GM23248 (cell line): ENCODE results near the gene MRTFA. TPM values are rescaled to one million over a fixed set of nuclear protein-coding genes. Genes with fewer than 3 reads are reported as not detected.

Source experiments
- DNase-seq: peaks from one replicate; pipeline ENCODE4 v3.0.0-alpha.2; 2015
- H2AFZ ChIP-seq: fragments of 200-600 bp; sonication (generic); 2 replicates; pipeline ENCODE4 v1.6.1; 2016; ENCODE audit warnings: antibody characterized with exemption
- H3F3A ChIP-seq: fragments of 200-600 bp; sonication (generic); 2 replicates; pipeline ENCODE4 v1.6.1; 2016; ENCODE audit warnings: mild to moderate bottlenecking, antibody characterized with exemption, mixed run types; ENCODE audit not compliant: insufficient read depth
- H3K27ac ChIP-seq: fragments of 200-600 bp; sonication (generic); 2 replicates; pipeline ENCODE4 v1.5.1; 2016; ENCODE audit warnings: mild to moderate bottlenecking
- H3K27me3 ChIP-seq: fragments of 200-600 bp; sonication (generic); replicated peaks from 2 replicates; pipeline ENCODE4 v1.6.1; 2016; ENCODE audit warnings: mild to moderate bottlenecking; ENCODE audit not compliant: insufficient read depth
- H3K36me3 ChIP-seq: fragments of 200-600 bp; sonication (generic); 2 replicates; pipeline ENCODE4 v1.6.1; 2016; ENCODE audit warnings: low read depth, mild to moderate bottlenecking
- H3K4me1 ChIP-seq: fragments of 200-600 bp; sonication (generic); 2 replicates; pipeline ENCODE4 v1.6.1; 2016; ENCODE audit warnings: mild to moderate bottlenecking; ENCODE audit not compliant: insufficient read depth
- H3K4me2 ChIP-seq: fragments of 200-600 bp; sonication (generic); one replicate; pipeline ENCODE4 v1.6.1; 2016; ENCODE audit warnings: mild to moderate bottlenecking; ENCODE audit not compliant: unreplicated experiment
- H3K4me3 ChIP-seq: fragments of 200-600 bp; sonication (generic); 2 replicates; pipeline ENCODE4 v1.5.1; 2016; ENCODE audit warnings: mild to moderate bottlenecking
- H3K79me2 ChIP-seq: fragments of 200-600 bp; sonication (generic); 2 replicates; pipeline ENCODE4 v1.6.1; 2016; ENCODE audit warnings: mild to moderate bottlenecking; ENCODE audit not compliant: insufficient read depth
- H3K9ac ChIP-seq: fragments of 200-600 bp; sonication (generic); 2 replicates; pipeline ENCODE4 v1.6.1; 2016; ENCODE audit warnings: mild to moderate bottlenecking
- H3K9me2 ChIP-seq: fragments of 200-600 bp; sonication (generic); 2 replicates; pipeline ENCODE4 v1.6.1; 2016; ENCODE audit warnings: mixed run types, mild to moderate bottlenecking, moderate library complexity; ENCODE audit not compliant: insufficient read depth
- H3K9me3 ChIP-seq: fragments of 200-600 bp; sonication (generic); one replicate; pipeline ENCODE4 v1.6.1; 2017; ENCODE audit warnings: low read depth
- H4K20me1 ChIP-seq: fragments of 200-600 bp; sonication (generic); 2 replicates; pipeline ENCODE4 v1.6.0; 2016; ENCODE audit not compliant: insufficient read depth
- EZH2 ChIP-seq: fragments of 200-600 bp; sonication (generic); IDR thresholded peaks from 2 replicates; pipeline ENCODE4 v1.6.1; 2018; ENCODE audit warnings: antibody characterized with exemption, mild to moderate bottlenecking; ENCODE audit not compliant: insufficient read depth, poor library complexity, severe bottlenecking
- EZH2phosphoT487 ChIP-seq: fragments of 200-600 bp; sonication (generic); IDR thresholded peaks from 2 replicates; pipeline ENCODE4 v1.6.1; 2018; ENCODE audit warnings: antibody characterized with exemption, moderate library complexity, mild to moderate bottlenecking, low read depth; ENCODE audit not compliant: insufficient read depth
- WGBS, 2 experiments: methylation state at CpG; one replicate each; pipeline ENCODE4 v1.1.6; 2015 to 2017; ENCODE audit warnings: low lambda C conversion rate in 2 of 2, low coverage in 1 of 2; ENCODE audit errors: missing lambda C conversion rate in 2 of 2; 5-methylcytosine and 5-hydroxymethylcytosine counted together
- in situ Hi-C: fragments of 300-500 bp; cut with MboI; formaldehyde crosslinking; loops from 2 replicates; pipeline ENCODE4 v1.15.0; 2020
- polyA plus RNA-seq: library from polyadenylated mRNA; unstranded; fragments of >200 nt; fragmentation: Nextera tagmentation; extraction: Ambion mirVana; gene quantifications from 2 replicates; pipeline ENCODE4 v1.2.1, GENCODE V29; 2016
- total RNA-seq: library from RNA; depleted of rRNA; stranded (reverse); fragments of >200 nt; shearing (Covaris generic); gene quantifications from 2 replicates; pipeline ENCODE4 v1.2.3, GENCODE V29; 2014

The MRTFA gene
- total and polyA plus RNA-seq, 2 experiments from 2014 or later, result 24.2 to 49.2 TPM

- in situ Hi-C loops, result no loop called here
- H3K9me2 ChIP-seq, result no peaks in the 10 kb centered on the region
- H3K4me1 ChIP-seq, result peaks cover 53% of the 10 kb centered on the region
- no peaks in the 10 kb centered on the region for H4K20me1 ChIP-seq
- H2AFZ ChIP-seq, result no peak overlapping the region
- no peak overlapping the region for H3K4me2 ChIP-seq
- no peaks in the 10 kb centered on the region for H3K9me3 ChIP-seq
- H3K4me3 ChIP-seq, result no peak overlapping the region
- no peak overlapping the region for H3K27ac ChIP-seq
- peaks cover 39% of the 10 kb centered on the region for H3F3A ChIP-seq
- DNase-seq, result no peak
- 0 out of 2 replicates have a peak, but pooled peaks cover 3% of the 10 kb centered on the region for H3K36me3 ChIP-seq
- TF ChIP-seq EZH2 (no peak), EZH2phosphoT487 (no peak)
- H3K27me3 ChIP-seq, result no peaks in the 10 kb centered on the region
- no peak overlapping the region for H3K9ac ChIP-seq
- 80 to 88% methylated on average over 8 of the region's 8 CpGs for WGBS, 2 experiments
- H3K79me2 ChIP-seq, result peaks cover 97% of the 10 kb centered on the region
Observed at GRCh38 chr22:40594924-40595323, 41.6 kb downstream of the MRTFA start.

GRCh38 chr22:40594346-40594745, 42.2 kb downstream of the MRTFA start:
- H3K4me1 ChIP-seq, result peaks cover 54% of the 10 kb centered on the region
- no peaks in the 10 kb centered on the region for H3K9me3 ChIP-seq
- 95 to 100% methylated on average over 3 of the region's 3 CpGs for WGBS, 2 experiments
- DNase-seq, result no peak
- no peaks in the 10 kb centered on the region for H3K27me3 ChIP-seq
- H3K4me2 ChIP-seq, result no peak overlapping the region
- TF ChIP-seq EZH2phosphoT487, result no peak
- TF ChIP-seq EZH2, result no peak
- H2AFZ ChIP-seq, result no peak overlapping the region
- H3K9me2 ChIP-seq, result no peaks in the 10 kb centered on the region
- H3F3A ChIP-seq, result peaks cover 39% of the 10 kb centered on the region
- H4K20me1 ChIP-seq, result no peaks in the 10 kb centered on the region
- 0 out of 2 replicates have a peak, but pooled peaks cover 3% of the 10 kb centered on the region for H3K36me3 ChIP-seq
- H3K4me3 ChIP-seq, result no peak overlapping the region
- H3K27ac ChIP-seq, result no peak overlapping the region
- H3K9ac ChIP-seq, result no peak overlapping the region
- in situ Hi-C loops, result no loop called here
- peaks cover 97% of the 10 kb centered on the region for H3K79me2 ChIP-seq

DNA sequence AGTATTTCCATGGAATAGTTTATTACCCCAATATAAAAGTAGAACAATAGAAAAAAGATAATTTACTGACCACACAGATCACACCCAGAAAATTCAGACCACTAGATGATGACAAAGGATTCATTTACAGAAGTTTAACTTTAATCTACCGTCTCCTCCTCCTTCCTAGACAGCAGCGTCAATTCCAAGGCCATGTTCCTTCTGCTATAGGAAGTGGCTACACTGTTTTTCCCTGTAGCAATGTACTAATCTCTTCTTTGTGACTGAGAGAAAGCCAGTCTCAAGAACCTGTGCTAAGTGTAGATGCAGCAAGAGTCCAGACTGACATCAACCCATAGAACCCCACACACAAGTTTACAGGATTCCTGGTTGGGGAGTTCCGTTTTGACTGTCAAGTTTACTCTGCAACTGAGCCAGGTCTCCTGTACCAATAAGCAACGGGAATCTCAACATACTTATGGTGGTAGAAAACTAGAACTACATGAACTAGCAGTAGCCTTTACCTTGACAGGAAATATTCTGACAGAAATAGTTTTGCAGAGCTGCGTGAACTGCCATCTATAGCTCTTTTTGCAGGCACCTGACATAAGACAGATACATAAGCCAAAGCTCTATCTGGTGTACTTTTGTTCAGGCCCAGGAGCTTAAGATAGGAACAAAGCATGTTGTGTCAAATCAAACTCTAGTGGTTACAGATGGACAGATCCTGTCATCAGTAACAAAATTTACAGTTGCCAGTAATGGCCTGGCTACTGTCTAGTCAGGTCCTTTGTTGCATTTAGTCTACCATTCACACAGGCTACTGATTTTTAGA, 42.9 kb downstream of the MRTFA start:
- Histone ChIP-seq H3K9me2 (no peaks in the 10 kb centered on the region), H3K79me2 (peaks cover 97% of the 10 kb centered on the region), H3K4me1 (peaks cover 59% of the 10 kb centered on the region), H4K20me1 (no peaks in the 10 kb centered on the region), H3K27ac (no peak overlapping the region), H3K4me2 (no peak overlapping the region), H3K36me3 (0 out of 2 replicates have a peak, but pooled peaks cover 3% of the 10 kb centered on the region), H3K9ac (no peak overlapping the region), H3K27me3 (no peaks in the 10 kb centered on the region), H3F3A (peaks cover 39% of the 10 kb centered on the region), H2AFZ (no peak overlapping the region), H3K9me3 (no peaks in the 10 kb centered on the region), H3K4me3 (no peak overlapping the region)
- 93 to 94% methylated on average over 5 of the region's 5 CpGs for WGBS, 2 experiments
- no peak for TF ChIP-seq EZH2phosphoT487
- no peak for TF ChIP-seq EZH2
- in situ Hi-C loops, result no loop called here
- DNase-seq, result no peak

DNA sequence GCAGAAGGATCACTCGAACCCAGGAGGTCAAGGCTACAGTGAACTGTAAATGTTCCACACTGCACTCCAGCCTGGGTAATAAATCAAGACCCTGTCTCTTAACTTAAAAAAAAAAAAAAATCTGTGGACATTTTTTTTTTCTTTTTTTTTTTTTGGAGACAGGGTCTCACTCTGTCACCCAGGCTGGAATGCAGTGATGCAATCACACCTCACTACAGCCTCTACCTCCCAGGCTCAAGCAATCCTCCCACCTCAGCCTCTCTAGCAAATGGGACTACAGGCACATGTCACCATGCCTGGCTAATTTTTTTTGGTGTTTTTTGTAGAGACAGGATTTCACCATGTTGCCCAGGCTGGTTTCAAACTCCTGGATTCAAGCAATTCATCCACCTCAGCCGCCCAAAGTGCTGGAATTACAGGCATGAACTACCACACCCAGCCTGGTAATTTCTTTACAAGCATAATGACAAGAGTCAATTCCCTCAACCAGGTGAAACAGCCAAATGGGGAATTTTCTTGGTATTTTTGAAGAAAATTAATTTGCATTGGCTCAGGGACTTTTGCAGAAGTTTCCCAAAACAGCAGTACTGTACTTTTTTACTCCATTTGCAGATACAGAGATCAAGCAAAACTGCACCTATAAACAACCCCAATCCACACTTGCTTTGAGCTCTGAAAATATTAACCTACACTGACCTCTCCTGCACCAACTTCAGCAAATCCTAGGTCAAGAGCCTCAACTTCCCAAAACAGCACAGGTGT, 44.0 kb downstream of the MRTFA start:
- DNase-seq, result no peak
- Histone ChIP-seq H3K9ac (no peak overlapping the region), H3K27me3 (no peaks in the 10 kb centered on the region), H3K4me2 (no peak overlapping the region), H3K4me3 (no peak overlapping the region), H3K9me2 (no peaks in the 10 kb centered on the region), H3K9me3 (no peaks in the 10 kb centered on the region), H3K27ac (no peak overlapping the region), H3K36me3 (0 out of 2 replicates have a peak, but pooled peaks cover 3% of the 10 kb centered on the region), H3K79me2 (peaks cover 100% of the 10 kb centered on the region), H2AFZ (no peak overlapping the region), H3K4me1 (peaks cover 53% of the 10 kb centered on the region), H3F3A (peaks cover 29% of the 10 kb centered on the region), H4K20me1 (no peaks in the 10 kb centered on the region)
- 93 to 98% methylated on average over 2 of the region's 2 CpGs for WGBS, 2 experiments
- in situ Hi-C loops, result no loop called here
- TF ChIP-seq EZH2, result no peak
- TF ChIP-seq EZH2phosphoT487, result no peak
